Measurements from ENCODE around the gene LY86. TPM values are rescaled to one million over a fixed set of nuclear protein-coding genes. Genes with fewer than 3 reads are reported as not detected.

LY86 gene
- total RNA-seq = not detected

GRCh38 chr6:6588064-6588923 lies at the start of gene LY86:
Gene LY86, plus strand, starts transcription at chr6:6588720. Its CDS starts 15 bp downstream, at chr6:6588735.
- no peak for DNase-seq

- DNase-seq = no peak
Observed at GRCh38 chr6:6539036-6539435, 49.5 kb upstream of the LY86 start.

GRCh38 chr6:6542357-6542756 lies 46.2 kb upstream of the LY86 start:
- DNase-seq = no peak

- no peak for DNase-seq
Observed at GRCh38 chr6:6543181-6543879, 45.2 kb upstream of the LY86 start.

- DNase-seq = no peak
Observed at GRCh38 chr6:6545616-6546317, 42.8 kb upstream of the LY86 start.

- DNase-seq = no peak
Observed at GRCh38 chr6:6546318-6547109, 42.0 kb upstream of the LY86 start.

- peak; percentile 64 for DNase-seq
Observed at GRCh38 chr6:6547110-6547879, 41.2 kb upstream of the LY86 start.

GRCh38 chr6:6556161-6556737 lies 32.3 kb upstream of the LY86 start:
- DNase-seq = no peak

GRCh38 chr6:6556738-6557503 lies 31.6 kb upstream of the LY86 start:
- DNase-seq = no peak

- DNase-seq = no peak
Observed at GRCh38 chr6:6557504-6557839, 31.0 kb upstream of the LY86 start.

- no peak for DNase-seq
Observed at GRCh38 chr6:6557886-6558285, 30.6 kb upstream of the LY86 start.

- no peak for DNase-seq
Observed at GRCh38 chr6:6559994-6560570, 28.4 kb upstream of the LY86 start.

- no peak for DNase-seq
Observed at GRCh38 chr6:6560909-6561308, 27.6 kb upstream of the LY86 start.

- DNase-seq = no peak
Observed at GRCh38 chr6:6564154-6564553, 24.4 kb upstream of the LY86 start.

- DNase-seq = no peak
Observed at GRCh38 chr6:6565069-6565468, 23.5 kb upstream of the LY86 start.

GRCh38 chr6:6565488-6565887 lies 23.0 kb upstream of the LY86 start:
- DNase-seq = no peak

GRCh38 chr6:6566766-6567165 lies 21.8 kb upstream of the LY86 start:
- no peak for DNase-seq

- DNase-seq = no peak
Observed at GRCh38 chr6:6569096-6569810, 19.3 kb upstream of the LY86 start.

GRCh38 chr6:6569811-6570164 lies 18.7 kb upstream of the LY86 start:
- DNase-seq = no peak
